HepG2 (cell line): ENCODE results near the gene TNFRSF25. TPM values are rescaled to one million over a fixed set of nuclear protein-coding genes. Genes with fewer than 3 reads are reported as not detected.

ENCODE experiments used
- AKNA ChIP-seq: sonication (generic); formaldehyde crosslinking; IDR thresholded peaks from 2 replicates; pipeline ENCODE4 v1.4.0; 2020; ENCODE audit warnings: missing genetic modification reagents, borderline replicate concordance
- CENPT ChIP-seq: sonication (generic); formaldehyde crosslinking; IDR thresholded peaks from 2 replicates; pipeline ENCODE4 v1.8.0; 2022; ENCODE audit warnings: low read depth, mild to moderate bottlenecking, moderate library complexity, missing genetic modification reagents
- EP300 ChIP-seq, 3 experiments: sonication (generic) in 1 of 3; formaldehyde crosslinking in 1 of 3; IDR thresholded peaks; 2 replicates each; pipeline versions ENCODE4 v1.5.1 to v1.6.1; 2011 to 2020; ENCODE audit warnings: low read depth in 2 of 3, low read length in 2 of 3, borderline replicate concordance in 1 of 3, improper control_type of control experiment in 1 of 3, mild to moderate bottlenecking in 1 of 3, missing genetic modification reagents in 1 of 3, moderate library complexity in 1 of 3
- ISL2 ChIP-seq: sonication (generic); formaldehyde crosslinking; IDR thresholded peaks from 2 replicates; pipeline ENCODE4 v1.5.0; 2020; ENCODE audit warnings: missing genetic modification reagents
- MAX ChIP-seq: IDR thresholded peaks from 2 replicates; pipeline ENCODE4 v1.6.1; 2012; ENCODE audit warnings: inconsistent platforms
- NPAS2 ChIP-seq: sonication (generic); formaldehyde crosslinking; IDR thresholded peaks from 2 replicates; pipeline ENCODE4 v1.8.0; 2022; ENCODE audit warnings: mild to moderate bottlenecking, missing genetic modification reagents, borderline replicate concordance
- USF2 ChIP-seq, 2 experiments: sonication (generic) in 1 of 2; formaldehyde crosslinking in 1 of 2; IDR thresholded peaks; 2 replicates each; pipeline versions ENCODE4 v1.5.1 to v1.6.1; 2011 to 2020; ENCODE audit warnings: borderline replicate concordance in 1 of 2, low read depth in 1 of 2, low read length in 1 of 2, mild to moderate bottlenecking in 1 of 2, missing genetic modification reagents in 1 of 2, moderate library complexity in 1 of 2
- XRCC5 ChIP-seq: fragments of 200-400 bp; formaldehyde crosslinking; optimal IDR thresholded peaks from 2 replicates; pipeline ENCODE3; 2017; ENCODE audit warnings: mild to moderate bottlenecking, low read length
- ZBTB7A ChIP-seq: sonication (generic); formaldehyde crosslinking; IDR thresholded peaks from 2 replicates; pipeline ENCODE4 v1.8.0; 2022; ENCODE audit warnings: mild to moderate bottlenecking, missing genetic modification reagents
- ZFP91 ChIP-seq: sonication (generic); formaldehyde crosslinking; IDR thresholded peaks from 2 replicates; pipeline ENCODE4 v1.9.0; 2022; ENCODE audit warnings: missing genetic modification reagents, mild to moderate bottlenecking, borderline replicate concordance
- ZNF276 ChIP-seq: sonication (generic); formaldehyde crosslinking; IDR thresholded peaks from 2 replicates; pipeline ENCODE4 v1.4.0; 2020; ENCODE audit warnings: mild to moderate bottlenecking, low read depth, missing genetic modification reagents
- ZNF333 ChIP-seq: sonication (generic); formaldehyde crosslinking; IDR thresholded peaks from 2 replicates; pipeline ENCODE4 v1.4.0; 2020; ENCODE audit warnings: mild to moderate bottlenecking, missing genetic modification reagents, borderline replicate concordance
- ZNF432 ChIP-seq: sonication (generic); formaldehyde crosslinking; IDR thresholded peaks from 2 replicates; pipeline ENCODE4 v1.5.0; 2020; ENCODE audit warnings: missing genetic modification reagents, mild to moderate bottlenecking, borderline replicate concordance
- ZNF460 ChIP-seq: sonication (generic); formaldehyde crosslinking; IDR thresholded peaks from 2 replicates; pipeline ENCODE4 v1.5.1; 2020; ENCODE audit warnings: missing genetic modification reagents, mild to moderate bottlenecking, borderline replicate concordance
- ZNF781 ChIP-seq: sonication (generic); formaldehyde crosslinking; IDR thresholded peaks from 2 replicates; pipeline ENCODE4 v1.5.1; 2020; ENCODE audit warnings: borderline replicate concordance, mild to moderate bottlenecking, missing genetic modification reagents; ENCODE audit errors: not compliant biosample characterization
- ZNF891 ChIP-seq: sonication (generic); formaldehyde crosslinking; IDR thresholded peaks from 2 replicates; pipeline ENCODE4 v1.5.0; 2020; ENCODE audit warnings: mild to moderate bottlenecking, missing genetic modification reagents
- polyA plus RNA-seq, 8 experiments: library from polyadenylated mRNA; depleted of rRNA in 3 of 8; stranded (reverse) in 7 of 8; unstranded in 1 of 8; fragments of >200 nt; fragmentation: Illumina TruSeq in 4 of 8; extraction: Trizol in 4 of 8; gene quantifications; 2 replicates each; pipeline versions ENCODE4 v1.2.1 to v1.2.3, GENCODE V29; 2011 to 2016; ENCODE audit warnings: low read depth in 4 of 8, missing spikeins in 1 of 8, mixed read lengths in 1 of 8; ENCODE audit not compliant: insufficient read depth in 1 of 8
- total RNA-seq, 5 experiments: library from RNA; depleted of rRNA; stranded (reverse); fragments of >200 nt; fragmentation: Illumina TruSeq; extraction: Trizol; gene quantifications; 2 replicates each; pipeline ENCODE4 v1.2.3, GENCODE V29; 2016; ENCODE audit warnings: low read depth in 1 of 5

The TNFRSF25 gene
- total and polyA plus RNA-seq, 2 of the 13 experiments (the other 11 are each of a cell fraction or from before 2014, with no cell fraction given), result 1.4 to 1.5 TPM

- TF ChIP-seq USF2 (IDR thresholded peaks at IDR 0.05; ENCODE audit: low read depth, low read length) (no peak), USF2 (CRISPR knock-in tag; IDR thresholded peaks at IDR 0.05; ENCODE audit: borderline replicate concordance) (peak; percentile 49; the same call in 1 of the 2 replicates), ZNF891 (peak; percentile 19; the same call in 1 of the 2 replicates), ZNF432 (CRISPR knock-in tag) (no peak), NPAS2 (CRISPR knock-in tag) (no peak), ZNF460 (CRISPR knock-in tag) (no peak), ZNF333 (CRISPR knock-in tag) (no peak), ZNF276 (CRISPR knock-in tag) (no peak), ZBTB7A (CRISPR knock-in tag) (no peak), ISL2 (CRISPR knock-in tag) (no peak), AKNA (CRISPR knock-in tag) (no peak), XRCC5 (peak; percentile 34), MAX (0 out of 2 replicates have a peak, but pooled peaks have one; percentile 59), EP300 (IDR thresholded peaks at IDR 0.05; ENCODE audit: low read depth in 2 of 2, low read length in 2 of 2) (peak in 1 of 2 experiments; percentile 58; a peak in 1 of 4 replicates), EP300 (CRISPR knock-in tag; IDR thresholded peaks at IDR 0.05; ENCODE audit: borderline replicate concordance) (no peak), ZFP91 (peak; percentile 62; the same call in 1 of the 2 replicates), CENPT (CRISPR knock-in tag) (no peak), ZNF781 (CRISPR knock-in tag) (peak; percentile 44)
Measured at GRCh38 chr1:6512245-6512907, 46.4 kb upstream of the TNFRSF25 start (continued).
